Kidney (tissue), 14 donors: ENCODE results near the gene EIF1AX. TPM values are rescaled to one million over a fixed set of nuclear protein-coding genes. Genes with fewer than 3 reads are reported as not detected.

Experiments used
- DNase-seq, 5 donors: peaks; one replicate each; pipeline ENCODE4 v3.0.0-alpha.2; 2013 to 2020
- FAIRE-seq: peaks from 2 replicates; lab custom pipeline; 2012; peaks lifted over from hg19 to GRCh38; lab: Jason Lieb, UNC
- H3K27ac ChIP-seq, 2 donors: one replicate each; pipeline ENCODE4 v1.7.0; 2013; ENCODE audit warnings: low read depth in 2 of 2, low read length in 2 of 2, inconsistent platforms in 1 of 2
- H3K27me3 ChIP-seq: one replicate; pipeline ENCODE4 v1.7.1; 2013; ENCODE audit warnings: low read length, inconsistent platforms; ENCODE audit not compliant: control insufficient read depth, insufficient read depth
- H3K36me3 ChIP-seq, 3 donors: one replicate each; pipeline versions ENCODE4 v1.7.0 to v1.7.1; 2013; ENCODE audit warnings: low read length in 3 of 3, control low read depth in 1 of 3, inconsistent platforms in 1 of 3; ENCODE audit not compliant: insufficient read depth in 3 of 3, control insufficient read depth in 2 of 3
- H3K4me1 ChIP-seq, 3 donors: one replicate each; pipeline versions ENCODE4 v1.7.0 to v1.7.1; 2013; ENCODE audit warnings: low read length in 3 of 3, inconsistent platforms in 1 of 3, low read depth in 1 of 3; ENCODE audit not compliant: control insufficient read depth in 2 of 3, insufficient read depth in 2 of 3
- H3K4me3 ChIP-seq, 3 donors: one replicate each; pipeline versions ENCODE4 v1.7.0 to v1.8.1; 2013; ENCODE audit warnings: low read length in 3 of 3, control low read depth in 1 of 3, inconsistent platforms in 1 of 3
- H3K9ac ChIP-seq, 3 donors: one replicate each; pipeline versions ENCODE4 v1.7.0 to v1.7.1; 2013; ENCODE audit warnings: low read length in 3 of 3, control low read depth in 1 of 3, inconsistent platforms in 1 of 3
- H3K9me3 ChIP-seq, 3 donors: one replicate each; pipeline versions ENCODE4 v1.7.0 to v1.7.1; 2013; ENCODE audit warnings: low read length in 3 of 3, control low read depth in 1 of 3, inconsistent platforms in 1 of 3; ENCODE audit not compliant: control insufficient read depth in 2 of 3, insufficient read depth in 1 of 3
- CTCF ChIP-seq: IDR thresholded peaks from 3 replicates; pipeline ENCODE4 v1.5.1; 2012; ENCODE audit warnings: mild to moderate bottlenecking, moderate library complexity, borderline replicate concordance; ENCODE audit not compliant: insufficient read depth; ENCODE audit errors: extremely low read depth
- intact Hi-C: fragments of 100-400 bp; cut with DNase I; formaldehyde crosslinking; loops from one replicate; pipeline ENCODE4 v1.11.1; 2022
- polyA plus RNA-seq: library from polyadenylated mRNA; stranded (reverse); fragments of 350-450 nt; fragmentation: Illumina TruSeq; extraction: RNeasy Lipid Tissue Mini Kit (QIAGEN cat#74804); gene quantifications from one replicate; pipeline ENCODE4 v1.2.3, GENCODE V29; 2014; ENCODE audit warnings: low read depth, low replicate concordance; ENCODE audit not compliant: insufficient read depth
- total RNA-seq: library from RNA; stranded (reverse); fragmentation: NEBNext Ultra II Directional; extraction: Animal tissue kit (Norgen Biotek cat#: 25700); gene quantifications from one replicate; pipeline ENCODE4 v1.2.1, GENCODE V29; 2021
- donor health status: control.
- donor health status: control.
- donor health status: control.
- donor health status: control.
- donor health status: control.
- donor health status: DM: yes; HTN: yes; CAD: no.
- donor health status: Normal renal cell carcinoma (clear cell type).

The EIF1AX gene
- total and polyA plus RNA-seq, 2 donors from 2014 or later, result 29.4 to 104 TPM

GRCh38 chrX:20181598-20182329 is 40.1 kb upstream of the EIF1AX start:
- no peak for FAIRE-seq
- Histone ChIP-seq H3K4me1 (no peaks in the 10 kb centered on the region), H3K9ac (no peak overlapping the region), H3K36me3 (no peaks in the 10 kb centered on the region), H3K9me3 (no peaks in the 10 kb centered on the region), H3K27me3 (peaks cover 5% of the 10 kb centered on the region), H3K27ac (no peak overlapping the region), H3K4me3 (no peak overlapping the region)
- no peak for DNase-seq
- no peak for TF ChIP-seq CTCF
- intact Hi-C loops, result no loop called here

GRCh38 chrX:20177093-20177492 is 35.5 kb upstream of the EIF1AX start:
- no peaks in the 10 kb centered on the region for H3K9me3 ChIP-seq
- no peak for DNase-seq
- H3K27me3 ChIP-seq, result peaks cover 5% of the 10 kb centered on the region
- no peak for TF ChIP-seq CTCF
- no peaks in the 10 kb centered on the region for H3K4me1 ChIP-seq
- H3K9ac ChIP-seq, result no peak overlapping the region
- intact Hi-C loops, result no loop called here
- H3K27ac ChIP-seq, result no peak overlapping the region
- peaks cover 0 to 12% (median 7%) of the 10 kb centered on the region in 3 donors for H3K36me3 ChIP-seq
- FAIRE-seq, result no peak
- H3K4me3 ChIP-seq, result no peak overlapping the region

- Histone ChIP-seq H3K27ac (no peak overlapping the region), H3K27me3 (peaks cover 9% of the 10 kb centered on the region), H3K9ac (no peak overlapping the region), H3K9me3 (no peaks in the 10 kb centered on the region), H3K4me1 (no peaks in the 10 kb centered on the region), H3K4me3 (no peak overlapping the region), H3K36me3 (peaks cover 0 to 19% (median 7%) of the 10 kb centered on the region in 3 donors)
- no peak for TF ChIP-seq CTCF
- FAIRE-seq, result no peak
- intact Hi-C loops, result no loop called here
- DNase-seq, result no peak
These were observed 32.2 kb upstream of the EIF1AX start for GRCh38 chrX:20173856-20174255.
